Coronary artery (tissue), 2 donors: ENCODE results near the gene CACNA1S.

Experiments used
- DNase-seq: peaks from one replicate; pipeline ENCODE4 v3.0.0-alpha.2; 2017; ENCODE audit warnings: low spot score
- H3K27ac ChIP-seq, 2 donors: fragments of 200-600 bp; sonication (generic); one replicate each; pipeline ENCODE4 v1.5.1; 2016 to 2019
- H3K4me3 ChIP-seq: fragments of 200-600 bp; sonication (generic); 2 replicates; pipeline ENCODE4 v1.5.1; 2016; ENCODE audit warnings: mild to moderate bottlenecking, moderate library complexity
- TF ChIP-seq, protein P1 (sequence below): fragments of 200-600 bp; sonication (generic); IDR thresholded peaks from one replicate; pipeline ENCODE4 v1.5.1; 2019; ENCODE audit warnings: antibody characterized with exemption

CACNA1S gene

GRCh38 chr1:201112173-201112731 is at the start of gene CACNA1S:
Gene CACNA1S, minus strand, starts transcription at chr1:201112426. Its CDS starts 87 bp downstream, at chr1:201112339.
- no peak for DNase-seq
- Histone ChIP-seq H3K4me3 (no peak within 1 kb of the TSS), H3K27ac (no peak within 1 kb of the TSS)
- TF ChIP-seq, protein P1, sequence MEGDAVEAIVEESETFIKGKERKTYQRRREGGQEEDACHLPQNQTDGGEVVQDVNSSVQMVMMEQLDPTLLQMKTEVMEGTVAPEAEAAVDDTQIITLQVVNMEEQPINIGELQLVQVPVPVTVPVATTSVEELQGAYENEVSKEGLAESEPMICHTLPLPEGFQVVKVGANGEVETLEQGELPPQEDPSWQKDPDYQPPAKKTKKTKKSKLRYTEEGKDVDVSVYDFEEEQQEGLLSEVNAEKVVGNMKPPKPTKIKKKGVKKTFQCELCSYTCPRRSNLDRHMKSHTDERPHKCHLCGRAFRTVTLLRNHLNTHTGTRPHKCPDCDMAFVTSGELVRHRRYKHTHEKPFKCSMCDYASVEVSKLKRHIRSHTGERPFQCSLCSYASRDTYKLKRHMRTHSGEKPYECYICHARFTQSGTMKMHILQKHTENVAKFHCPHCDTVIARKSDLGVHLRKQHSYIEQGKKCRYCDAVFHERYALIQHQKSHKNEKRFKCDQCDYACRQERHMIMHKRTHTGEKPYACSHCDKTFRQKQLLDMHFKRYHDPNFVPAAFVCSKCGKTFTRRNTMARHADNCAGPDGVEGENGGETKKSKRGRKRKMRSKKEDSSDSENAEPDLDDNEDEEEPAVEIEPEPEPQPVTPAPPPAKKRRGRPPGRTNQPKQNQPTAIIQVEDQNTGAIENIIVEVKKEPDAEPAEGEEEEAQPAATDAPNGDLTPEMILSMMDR = no peak

DNA sequence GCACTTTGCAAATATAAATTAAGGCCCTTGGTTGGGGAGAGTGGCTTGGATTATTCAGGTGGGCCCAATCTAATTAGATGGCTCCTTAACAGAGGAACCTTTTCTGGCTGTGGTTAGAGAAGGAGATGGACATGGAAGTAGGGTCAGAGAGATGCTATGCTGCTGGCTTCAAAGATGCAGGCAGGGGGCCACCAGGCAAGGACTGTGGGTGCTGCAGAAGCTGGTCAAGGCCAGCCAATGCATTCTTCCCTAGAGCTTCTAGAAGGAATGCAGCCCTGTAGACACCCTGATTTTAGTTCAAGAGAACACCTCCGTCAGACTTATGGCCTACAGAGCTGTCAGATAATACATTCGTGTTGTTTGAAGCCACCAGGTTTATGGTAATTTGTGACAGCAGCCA is 45.7 kb upstream of the CACNA1S start:
- TF ChIP-seq, protein P1 = no peak
- no peak overlapping the region for H3K4me3 ChIP-seq
- DNase-seq = no peak
- H3K27ac ChIP-seq = no peak overlapping the region

GRCh38 chr1:201156819-201157218 is 44.6 kb upstream of the CACNA1S start:
- no peak overlapping the region for H3K4me3 ChIP-seq
- no peak for DNase-seq
- TF ChIP-seq, protein P1 = no peak

GRCh38 chr1:201156346-201156745 is 44.1 kb upstream of the CACNA1S start:
- TF ChIP-seq, protein P1 = no peak
- Histone ChIP-seq H3K4me3 (no peak overlapping the region), H3K27ac (no peak overlapping the region)
- DNase-seq = peak; percentile 16

More at GRCh38 chr1:201156819-201157218, 44.6 kb upstream of the CACNA1S start:
- no peak overlapping the region for H3K27ac ChIP-seq

DNA sequence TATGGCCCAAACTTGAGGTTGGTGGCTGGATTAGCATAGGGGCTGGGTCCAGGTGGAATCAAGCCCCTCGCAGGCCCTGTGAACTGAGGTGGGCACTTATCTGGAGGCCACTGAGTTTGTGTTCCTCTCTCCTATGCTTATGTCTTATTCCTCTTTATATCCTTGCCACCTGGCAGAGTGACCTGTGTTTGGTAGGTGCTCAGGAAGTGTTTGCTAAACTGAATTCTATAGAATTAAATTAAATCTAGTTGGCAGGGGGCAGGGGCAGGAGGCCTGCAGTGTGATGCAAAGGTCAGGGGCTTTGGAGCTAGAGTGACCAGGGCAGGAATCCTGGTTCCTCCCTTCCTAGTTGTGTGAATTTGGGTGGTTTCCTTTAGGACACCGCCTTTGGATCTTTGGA is 43.1 kb upstream of the CACNA1S start:
- peak; percentile 54 for DNase-seq
- no peak overlapping the region for H3K27ac ChIP-seq
- H3K4me3 ChIP-seq = no peak overlapping the region
- TF ChIP-seq, protein P1 = no peak

GRCh38 chr1:201154389-201155165 is 42.4 kb upstream of the CACNA1S start, which contains the start of gene TMEM9:
Gene TMEM9, minus strand, starts transcription at chr1:201154474. Its CDS starts 551 bp downstream, at chr1:201153923.
- DNase-seq = peak; percentile 98
- peak within 1 kb of the TSS; percentile 82 for H3K4me3 ChIP-seq
- TF ChIP-seq, protein P1 = no peak
- H3K27ac ChIP-seq = peak within 1 kb of the TSS; percentile 63 to 75
